Measurements from ENCODE around the gene ZFAND2B. TPM values are rescaled to one million over a fixed set of nuclear protein-coding genes. Genes with fewer than 3 reads are reported as not detected.
A peak's percentile ranks its signal among the peaks of the same experiment; 100 is the strongest.

ZFAND2B gene
- total and polyA plus RNA-seq, 2 donors (not counting 1 experiment from before 2014, with no cell fraction given): 55.2 to 115 TPM

DNA sequence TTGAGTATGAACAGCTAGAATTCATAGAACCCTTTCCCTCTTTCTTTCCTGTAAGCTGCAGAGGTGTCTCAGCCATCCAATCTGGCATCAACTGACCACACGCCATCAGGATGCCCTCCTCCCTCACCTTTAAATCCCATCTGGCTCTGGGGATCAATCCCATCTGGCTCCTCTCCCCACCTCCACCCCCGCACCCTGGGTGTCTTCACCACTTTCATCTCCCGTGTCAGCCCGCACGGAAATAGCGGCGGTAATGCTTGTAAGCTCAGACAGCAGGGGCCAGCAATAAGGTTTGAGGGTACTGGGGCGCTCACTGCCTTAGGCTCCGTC lies 46.0 kb downstream of the ZFAND2B start:
- H2AFZ ChIP-seq (ENCODE audit: insufficient read depth, low read depth, low read length, poor library complexity, severe bottlenecking): peak overlapping the region; percentile 25

More for the DNA sequence above, 46.0 kb downstream of the ZFAND2B start:
- Mint-ChIP-seq H3K27ac (peak overlapping the region; percentile 96), H3K4me1 (peaks cover 63% of the 10 kb centered on the region), H3K4me3 (peak overlapping the region; percentile 87), H3K27me3 (no peaks in the 10 kb centered on the region), H3K9me3 (ENCODE audit: insufficient read depth) (no peaks in the 10 kb centered on the region)
- peak overlapping the region; percentile 90 for H3K9ac ChIP-seq (ENCODE audit: low read length)
- intact Hi-C loops (cut with micrococcal nuclease): loop anchor here (5.0 kb wide), 1 partner anchor 1035 kb away; the partner anchor contains the start of gene ARPC2
- no peak for ATAC-seq (ENCODE audit: low read depth)
- TF ChIP-seq EZH2 (IDR thresholded peaks at IDR 0.05; ENCODE audit: borderline replicate concordance, insufficient read depth, low read depth, low read length, poor library complexity, severe bottlenecking): no peak
- TF ChIP-seq, protein P1, sequence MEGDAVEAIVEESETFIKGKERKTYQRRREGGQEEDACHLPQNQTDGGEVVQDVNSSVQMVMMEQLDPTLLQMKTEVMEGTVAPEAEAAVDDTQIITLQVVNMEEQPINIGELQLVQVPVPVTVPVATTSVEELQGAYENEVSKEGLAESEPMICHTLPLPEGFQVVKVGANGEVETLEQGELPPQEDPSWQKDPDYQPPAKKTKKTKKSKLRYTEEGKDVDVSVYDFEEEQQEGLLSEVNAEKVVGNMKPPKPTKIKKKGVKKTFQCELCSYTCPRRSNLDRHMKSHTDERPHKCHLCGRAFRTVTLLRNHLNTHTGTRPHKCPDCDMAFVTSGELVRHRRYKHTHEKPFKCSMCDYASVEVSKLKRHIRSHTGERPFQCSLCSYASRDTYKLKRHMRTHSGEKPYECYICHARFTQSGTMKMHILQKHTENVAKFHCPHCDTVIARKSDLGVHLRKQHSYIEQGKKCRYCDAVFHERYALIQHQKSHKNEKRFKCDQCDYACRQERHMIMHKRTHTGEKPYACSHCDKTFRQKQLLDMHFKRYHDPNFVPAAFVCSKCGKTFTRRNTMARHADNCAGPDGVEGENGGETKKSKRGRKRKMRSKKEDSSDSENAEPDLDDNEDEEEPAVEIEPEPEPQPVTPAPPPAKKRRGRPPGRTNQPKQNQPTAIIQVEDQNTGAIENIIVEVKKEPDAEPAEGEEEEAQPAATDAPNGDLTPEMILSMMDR (IDR thresholded peaks at IDR 0.05): no peak
- no peaks in the 10 kb centered on the region for H3K9me3 ChIP-seq (ENCODE audit: control extremely low read depth in 1 of 3, control insufficient read depth in 2 of 3, insufficient read depth in 1 of 3, low read length in 2 of 3)
- H3K4me3 ChIP-seq (ENCODE audit: control extremely low read depth in 1 of 5, extremely low read depth in 1 of 5, insufficient read depth in 1 of 5, low read depth in 2 of 5, low read length in 4 of 5): peak overlapping the region; percentile 83 to 97 (median 90)
- peaks cover 22% of the 10 kb centered on the region for H4K20me1 ChIP-seq (ENCODE audit: control insufficient read depth, insufficient read depth, low read length, poor library complexity, severe bottlenecking)
- H3K4me1 ChIP-seq (ENCODE audit: control insufficient read depth in 2 of 2, insufficient read depth in 2 of 2, low read length in 2 of 2): peaks cover 48 to 58% of the 10 kb centered on the region in 2 donors
- peak overlapping the region; percentile 100 for H3K4me2 ChIP-seq (replicated peaks; ENCODE audit: low read depth, low read length, poor library complexity, severe bottlenecking)
- peaks cover 2 to 31% of the 10 kb centered on the region in 2 experiments for H3K36me3 ChIP-seq (replicated peaks in 1 of 2; ENCODE audit: control extremely low read depth in 1 of 2, control insufficient read depth in 1 of 2, extremely low read depth in 1 of 2, insufficient read depth in 2 of 2, low read length in 1 of 2)
- no peak for DNase-seq
- H3K27ac ChIP-seq (ENCODE audit: low read length in 2 of 2): peak overlapping the region; percentile 67 to 93
- H3K79me2 ChIP-seq (ENCODE audit: control insufficient read depth, insufficient read depth, low read length): peaks cover 50% of the 10 kb centered on the region
- ChIA-PET CTCF (interaction anchor here (0.6 to 7.6 kb wide), 11 partner anchors 16 to 81 kb away, joined by 3 to 97 read pairs (median 5); partner anchors contain the start of genes ABCB6, ANKZF1, ATG9A and DNAJB2), POLR2A (interaction anchor here (0.5 to 4.2 kb wide), 13 partner anchors 7 to 372 kb away, joined by 3 to 106 read pairs (median 6); partner anchors contain the start of genes ABCB6, ANKZF1, ATG9A and CNPPD1)
- no peaks in the 10 kb centered on the region for H3K27me3 ChIP-seq (replicated peaks in 1 of 4; ENCODE audit: control extremely low read depth in 1 of 4, control insufficient read depth in 3 of 4, insufficient read depth in 4 of 4, low read length in 3 of 4)
- WGBS (ENCODE audit: insufficient coverage): 7% methylated on average over 9 of the region's 9 CpGs

Measured in B cell (primary cell).